C4-2B (cell line): ENCODE measurements around the gene KIF18B.

Experiments used
- ZFX ChIP-seq: fragments of 450-650 bp; IDR thresholded peaks from 2 replicates; pipeline ENCODE4 v1.6.1; 2017
- TF ChIP-seq, protein P1 (sequence below): fragments of 450-650 bp; conservative IDR thresholded peaks from 2 replicates; pipeline ENCODE4 v1.5.1; 2017; ENCODE audit warnings: mild to moderate bottlenecking

DNA sequence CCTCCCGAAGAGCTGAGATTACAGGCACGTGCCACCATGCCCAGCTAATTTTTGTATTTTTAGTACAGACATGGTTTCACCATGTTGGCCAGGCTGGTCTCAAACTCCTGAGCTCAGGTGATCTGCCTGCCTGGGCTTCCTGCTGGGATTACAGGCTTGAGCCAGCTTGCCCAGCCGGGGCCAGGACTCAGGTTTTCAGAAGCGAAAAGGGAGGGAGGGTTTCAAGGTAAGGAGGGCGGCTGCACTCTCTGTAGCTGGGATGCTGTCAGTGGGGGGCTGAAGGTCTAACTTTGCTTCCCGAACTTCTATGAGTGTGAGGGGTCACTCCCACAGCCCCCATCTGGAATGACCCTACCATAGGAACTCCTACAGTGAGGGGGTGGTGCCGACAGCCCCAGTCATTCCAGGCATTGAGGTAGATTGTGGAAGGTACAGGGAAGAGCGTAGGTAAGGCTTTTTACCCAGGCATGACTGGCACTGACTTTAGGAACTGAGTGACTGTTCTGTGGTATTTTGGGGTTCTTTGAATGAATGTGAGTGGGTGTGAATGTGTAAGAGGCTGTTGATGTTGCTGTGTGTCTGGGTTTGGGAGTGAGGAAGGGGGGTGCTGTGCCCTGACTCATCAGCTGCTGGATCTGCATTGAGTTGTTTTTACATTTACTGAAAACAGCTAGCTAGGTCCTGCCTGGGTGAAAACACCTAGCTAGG lies 24.4 kb upstream of the KIF18B start:
- TF ChIP-seq, protein P1, sequence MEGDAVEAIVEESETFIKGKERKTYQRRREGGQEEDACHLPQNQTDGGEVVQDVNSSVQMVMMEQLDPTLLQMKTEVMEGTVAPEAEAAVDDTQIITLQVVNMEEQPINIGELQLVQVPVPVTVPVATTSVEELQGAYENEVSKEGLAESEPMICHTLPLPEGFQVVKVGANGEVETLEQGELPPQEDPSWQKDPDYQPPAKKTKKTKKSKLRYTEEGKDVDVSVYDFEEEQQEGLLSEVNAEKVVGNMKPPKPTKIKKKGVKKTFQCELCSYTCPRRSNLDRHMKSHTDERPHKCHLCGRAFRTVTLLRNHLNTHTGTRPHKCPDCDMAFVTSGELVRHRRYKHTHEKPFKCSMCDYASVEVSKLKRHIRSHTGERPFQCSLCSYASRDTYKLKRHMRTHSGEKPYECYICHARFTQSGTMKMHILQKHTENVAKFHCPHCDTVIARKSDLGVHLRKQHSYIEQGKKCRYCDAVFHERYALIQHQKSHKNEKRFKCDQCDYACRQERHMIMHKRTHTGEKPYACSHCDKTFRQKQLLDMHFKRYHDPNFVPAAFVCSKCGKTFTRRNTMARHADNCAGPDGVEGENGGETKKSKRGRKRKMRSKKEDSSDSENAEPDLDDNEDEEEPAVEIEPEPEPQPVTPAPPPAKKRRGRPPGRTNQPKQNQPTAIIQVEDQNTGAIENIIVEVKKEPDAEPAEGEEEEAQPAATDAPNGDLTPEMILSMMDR = no peak
- TF ChIP-seq ZFX = no peak
